GM19467 (cell line): ENCODE results near the gene NAALADL2.
"Not testable (repeated sequence)": the region's sequence is repeated elsewhere in the genome, so short reads cannot be mapped to it uniquely, and the experiment has no call there.

Experiments
- ATAC-seq: cut with Tn5 transposase; IDR thresholded peaks from one replicate; pipeline ENCODE4 v1.9.1; 2021; ENCODE audit warnings: mild to moderate bottlenecking, moderate library complexity; ENCODE audit not compliant: unreplicated experiment

Gene NAALADL2

GRCh38 chr3:175798326-175798725 lies 939.2 kb downstream of the NAALADL2 start:
- ATAC-seq: no peak

- ATAC-seq: no peak
Observed at GRCh38 chr3:175805825-175806224, 946.7 kb downstream of the NAALADL2 start.

- no peak for ATAC-seq
Observed at GRCh38 chr3:175807175-175807574, 948.0 kb downstream of the NAALADL2 start.

GRCh38 chr3:175818811-175819464 lies 959.8 kb downstream of the NAALADL2 start:
- no peak for ATAC-seq

GRCh38 chr3:175822766-175823491 lies 963.8 kb downstream of the NAALADL2 start:
- ATAC-seq: not testable (repeated sequence)

GRCh38 chr3:175825016-175825580 lies 966.0 kb downstream of the NAALADL2 start:
- ATAC-seq: not testable (repeated sequence)

- no peak for ATAC-seq
Observed at GRCh38 chr3:175826759-175827158, 967.6 kb downstream of the NAALADL2 start.

- ATAC-seq: not testable (repeated sequence)
Observed at GRCh38 chr3:175829809-175830208, 970.7 kb downstream of the NAALADL2 start.

- not testable (repeated sequence) for ATAC-seq
Observed at GRCh38 chr3:175835763-175836162, 976.6 kb downstream of the NAALADL2 start.

- no peak for ATAC-seq
Observed at GRCh38 chr3:175836617-175837016, 977.5 kb downstream of the NAALADL2 start.

- no peak for ATAC-seq
Observed at GRCh38 chr3:175837962-175838361, 978.8 kb downstream of the NAALADL2 start.

- no peak for ATAC-seq
Observed at GRCh38 chr3:175839366-175840005, 980.4 kb downstream of the NAALADL2 start.

GRCh38 chr3:175851541-175851940 lies 992.4 kb downstream of the NAALADL2 start:
- ATAC-seq: no peak

GRCh38 chr3:175852560-175852959 lies 993.4 kb downstream of the NAALADL2 start:
- ATAC-seq: no peak

- no peak for ATAC-seq
Observed at GRCh38 chr3:175857666-175858270, 998.6 kb downstream of the NAALADL2 start.
